ENCODE data around the gene HIPK2.
"Not testable (repeated sequence)": the region's sequence is repeated elsewhere in the genome, so short reads cannot be mapped to it uniquely, and the experiment has no call there.

Gene HIPK2

GRCh38 chr7:139623518-139623917, 154.3 kb downstream of the HIPK2 start:
- no peak for DNase-seq (ENCODE audit: low read depth)

GRCh38 chr7:139620676-139621344, 157.0 kb downstream of the HIPK2 start:
- no peak for DNase-seq (ENCODE audit: low read depth)

GRCh38 chr7:139619367-139619657, 158.5 kb downstream of the HIPK2 start:
- peak; percentile 50 for DNase-seq (ENCODE audit: low read depth)

GRCh38 chr7:139618482-139619366, 159.1 kb downstream of the HIPK2 start:
- DNase-seq (ENCODE audit: low read depth) = no peak

GRCh38 chr7:139617074-139617473, 160.7 kb downstream of the HIPK2 start:
- no peak for DNase-seq (ENCODE audit: low read depth)

GRCh38 chr7:139614886-139615285, 162.9 kb downstream of the HIPK2 start:
- no peak for DNase-seq (ENCODE audit: low read depth)

- no peak for DNase-seq (ENCODE audit: low read depth)
These were observed 163.8 kb downstream of the HIPK2 start for GRCh38 chr7:139613971-139614411.

GRCh38 chr7:139611556-139611955, 166.2 kb downstream of the HIPK2 start:
- DNase-seq (ENCODE audit: low read depth) = not testable (repeated sequence)

GRCh38 chr7:139610595-139610994, 167.2 kb downstream of the HIPK2 start:
- no peak for DNase-seq (ENCODE audit: low read depth)

- DNase-seq (ENCODE audit: low read depth) = no peak
These were observed 173.9 kb downstream of the HIPK2 start for GRCh38 chr7:139603896-139604295.

- no peak for DNase-seq (ENCODE audit: low read depth)
These were observed 174.5 kb downstream of the HIPK2 start for GRCh38 chr7:139603282-139603681.

- DNase-seq (ENCODE audit: low read depth) = no peak
These were observed 175.6 kb downstream of the HIPK2 start for GRCh38 chr7:139602143-139602722.

- DNase-seq (ENCODE audit: low read depth) = no peak
These were observed 176.6 kb downstream of the HIPK2 start for GRCh38 chr7:139601176-139601575.

- no peak for DNase-seq (ENCODE audit: low read depth)
These were observed 177.5 kb downstream of the HIPK2 start for GRCh38 chr7:139600306-139600705.

- DNase-seq (ENCODE audit: low read depth) = no peak
These were observed 179.2 kb downstream of the HIPK2 start for GRCh38 chr7:139598642-139599041.

GRCh38 chr7:139597028-139597427, 180.8 kb downstream of the HIPK2 start:
- no peak for DNase-seq (ENCODE audit: low read depth)

- DNase-seq (ENCODE audit: low read depth) = no peak
These were observed 181.2 kb downstream of the HIPK2 start for GRCh38 chr7:139596626-139597025.

- no peak for DNase-seq (ENCODE audit: low read depth)
These were observed 182.0 kb downstream of the HIPK2 start for GRCh38 chr7:139595806-139596205.

- no peak for DNase-seq (ENCODE audit: low read depth)
These were observed 182.8 kb downstream of the HIPK2 start for GRCh38 chr7:139594911-139595476.

GRCh38 chr7:139594090-139594489, 183.7 kb downstream of the HIPK2 start:
- DNase-seq (ENCODE audit: low read depth) = no peak

GRCh38 chr7:139592801-139593461, 184.9 kb downstream of the HIPK2 start:
- DNase-seq (ENCODE audit: low read depth) = no peak

GRCh38 chr7:139591550-139592195, 186.1 kb downstream of the HIPK2 start:
- DNase-seq (ENCODE audit: low read depth) = no peak
